Measurements from ENCODE around the gene OR52B4. TPM values are rescaled to one million over a fixed set of nuclear protein-coding genes. Genes with fewer than 3 reads are reported as not detected.

The OR52B4 gene
- total and polyA plus RNA-seq, 9 of the 15 experiments (the other 6 are each of a cell fraction or from before 2014, with no cell fraction given), result not detected

GRCh38 chr11:4393209-4393857, 25.1 kb upstream of the OR52B4 start, which contains the start of gene TRIM21 (continued):
- TF ChIP-seq ZBTB2 (IDR thresholded peaks at IDR 0.05), result 0 out of 2 replicates have a peak, but pooled peaks have one; percentile 42
- TF ChIP-seq HDAC2 (IDR thresholded peaks at IDR 0.05), result peak; percentile 48; the same call in 1 of the 2 replicates
- peak; percentile 76 for TF ChIP-seq ETV5 (CRISPR knock-in tag; IDR thresholded peaks at IDR 0.05; ENCODE audit: low read depth)
- TF ChIP-seq HNRNPLL (IDR thresholded peaks at IDR 0.05; ENCODE audit: low read depth, low read length, poor library complexity, severe bottlenecking), result peak; percentile 25
- peak; percentile 19 for TF ChIP-seq TAF1 (IDR thresholded peaks at IDR 0.05; ENCODE audit: control insufficient read depth, extremely low read depth, insufficient read depth, low read length, severe bottlenecking)
- TF ChIP-seq SMAD4 (CRISPR knock-in tag; conservative IDR thresholded peaks at IDR 0.05), result 0 out of 2 replicates have a peak, but pooled peaks have one; percentile 12
- TF ChIP-seq, protein P1, sequence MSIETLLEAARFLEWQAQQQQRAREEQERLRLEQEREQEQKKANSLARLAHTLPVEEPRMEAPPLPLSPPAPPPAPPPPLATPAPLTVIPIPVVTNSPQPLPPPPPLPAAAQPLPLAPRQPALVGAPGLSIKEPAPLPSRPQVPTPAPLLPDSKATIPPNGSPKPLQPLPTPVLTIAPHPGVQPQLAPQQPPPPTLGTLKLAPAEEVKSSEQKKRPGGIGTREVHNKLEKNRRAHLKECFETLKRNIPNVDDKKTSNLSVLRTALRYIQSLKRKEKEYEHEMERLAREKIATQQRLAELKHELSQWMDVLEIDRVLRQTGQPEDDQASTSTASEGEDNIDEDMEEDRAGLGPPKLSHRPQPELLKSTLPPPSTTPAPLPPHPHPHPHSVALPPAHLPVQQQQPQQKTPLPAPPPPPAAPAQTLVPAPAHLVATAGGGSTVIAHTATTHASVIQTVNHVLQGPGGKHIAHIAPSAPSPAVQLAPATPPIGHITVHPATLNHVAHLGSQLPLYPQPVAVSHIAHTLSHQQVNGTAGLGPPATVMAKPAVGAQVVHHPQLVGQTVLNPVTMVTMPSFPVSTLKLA (conservative IDR thresholded peaks at IDR 0.05), result 0 out of 4 replicates have a peak, but pooled peaks of 1 of the 2 experiments have one; percentile 23
- no peak for TF ChIP-seq MECOM (CRISPR knock-in tag; IDR thresholded peaks at IDR 0.05)
- TF ChIP-seq SMARCE1 (IDR thresholded peaks at IDR 0.05), result peak; percentile 54; the same call in 1 of the 2 replicates
- peak; percentile 59 for TF ChIP-seq VEZF1 (CRISPR knock-in tag; IDR thresholded peaks at IDR 0.05)
- TF ChIP-seq ZNF431 (CRISPR knock-in tag; IDR thresholded peaks at IDR 0.05), result no peak
- TF ChIP-seq POLR2A (conservative IDR thresholded peaks at IDR 0.05), result peak; percentile 84
- TF ChIP-seq ZNF146 (CRISPR knock-in tag; IDR thresholded peaks at IDR 0.05; ENCODE audit: unreplicated experiment), result no peak
- no peak for TF ChIP-seq STAT5A (IDR thresholded peaks at IDR 0.05; ENCODE audit: borderline replicate concordance, low read length)
- 0 out of 2 replicates have a peak, but pooled peaks have one; percentile 34 for TF ChIP-seq SP1 (CRISPR knock-in tag; IDR thresholded peaks at IDR 0.05)
